H1 (cell line): Measurements from ENCODE around the gene GNG12. TPM values are rescaled to one million over a fixed set of nuclear protein-coding genes. Genes with fewer than 3 reads are reported as not detected.

Experiments used
- ASH2L ChIP-seq: fragments of 200-600, 300-600 bp; sonication (generic); IDR thresholded peaks from one replicate; pipeline ENCODE4 v1.7.1; 2017; ENCODE audit warnings: low read length
- BRCA1 ChIP-seq: IDR thresholded peaks from 2 replicates; pipeline ENCODE4 v1.6.1; 2012; ENCODE audit warnings: low read depth, low read length, improper control_type of control experiment
- CHD2 ChIP-seq: IDR thresholded peaks from 2 replicates; pipeline ENCODE4 v1.6.1; 2012; ENCODE audit warnings: low read length, improper control_type of control experiment
- NRF1 ChIP-seq: IDR thresholded peaks from 2 replicates; pipeline ENCODE4 v1.6.1; 2011; ENCODE audit warnings: mild to moderate bottlenecking, low read depth, low read length, improper control_type of control experiment
- POU5F1 ChIP-seq: IDR thresholded peaks from 2 replicates; pipeline ENCODE4 v1.6.1; 2011; ENCODE audit warnings: low read depth, mild to moderate bottlenecking, low read length, moderate library complexity
- RNF2 ChIP-seq: fragments of 200-900, 300-1000 bp; sonication (generic); IDR thresholded peaks from 2 replicates; pipeline ENCODE4 v1.7.1; 2016; ENCODE audit warnings: borderline replicate concordance, low read depth, mild to moderate bottlenecking, antibody characterized with exemption, low read length; ENCODE audit not compliant: poor library complexity, severe bottlenecking; ENCODE audit errors: missing control alignments
- SIRT6 ChIP-seq: IDR thresholded peaks from one replicate; pipeline ENCODE4 v1.7.1; 2012; ENCODE audit warnings: low read length, inconsistent platforms
- SIX5 ChIP-seq: IDR thresholded peaks from 2 replicates; pipeline ENCODE4 v1.6.1; 2011; ENCODE audit warnings: mild to moderate bottlenecking, low read depth, low read length
- TAF1 ChIP-seq: IDR thresholded peaks from 2 replicates; pipeline ENCODE4 v1.6.1; 2011; ENCODE audit warnings: mild to moderate bottlenecking, low read depth, low read length
- TAF7 ChIP-seq: optimal IDR thresholded peaks from 2 replicates; pipeline ENCODE3; 2011; ENCODE audit warnings: low read depth, mild to moderate bottlenecking, inconsistent platforms, low read length, moderate library complexity, borderline replicate concordance
- TCF12 ChIP-seq: IDR thresholded peaks from 2 replicates; pipeline ENCODE4 v1.6.1; 2011; ENCODE audit warnings: low read depth, mild to moderate bottlenecking, low read length
- polyA plus RNA-seq, 7 experiments: library from polyadenylated mRNA; depleted of rRNA in 3 of 7; stranded (reverse) in 5 of 7; unstranded in 2 of 7; fragments of >200 nt in 5 of 7; fragments of 200-250 nt in 2 of 7; gene quantifications; 1 replicate in 5 of 7; 2 replicates in 1 of 7; 4 replicates in 1 of 7; pipeline versions ENCODE4 v1.2.1 to v1.2.3, GENCODE V29; 2011 to 2013; ENCODE audit warnings: missing spikeins in 2 of 7, mixed read lengths in 2 of 7
- total RNA-seq: library from RNA; stranded (reverse); fragmentation: NEBNext Ultra II Directional; extraction: Animal tissue kit (Norgen Biotek cat#: 25700); gene quantifications from 2 replicates; pipeline ENCODE4 v1.2.1, GENCODE V29; 2021
- TF ChIP-seq, protein P1 (sequence below): fragments of 300-600 bp; sonication (generic); IDR thresholded peaks from 2 replicates; pipeline ENCODE4 v1.7.1; 2012; ENCODE audit warnings: low read length, moderate library complexity, mild to moderate bottlenecking, inconsistent platforms; ENCODE audit not compliant: insufficient replicate concordance

Gene GNG12
- total and polyA plus RNA-seq, 2 of the 8 experiments (the other 6 are each of a cell fraction or from before 2014, with no cell fraction given), result 11.4 to 35.8 TPM

DNA sequence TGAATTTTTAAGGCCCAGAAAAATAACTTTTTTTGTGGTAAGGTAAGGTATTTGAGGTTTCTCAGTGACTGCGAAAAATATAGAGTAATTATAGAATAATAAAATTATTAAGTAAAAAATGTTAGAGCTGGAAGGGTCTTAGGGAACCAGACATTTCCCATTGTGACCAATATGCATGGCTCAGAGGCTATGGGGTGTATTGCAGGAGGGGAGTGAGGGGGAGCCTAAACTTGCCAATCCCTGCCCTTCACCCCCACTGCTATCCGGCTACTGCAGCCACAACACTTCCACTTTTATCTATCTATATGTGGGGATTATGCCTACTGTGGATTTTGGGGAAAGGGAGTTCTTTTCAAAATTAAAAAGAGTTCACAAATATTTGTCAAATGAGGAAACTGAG is 155.9 kb downstream of the GNG12 start (continued):
- TF ChIP-seq, protein P1, sequence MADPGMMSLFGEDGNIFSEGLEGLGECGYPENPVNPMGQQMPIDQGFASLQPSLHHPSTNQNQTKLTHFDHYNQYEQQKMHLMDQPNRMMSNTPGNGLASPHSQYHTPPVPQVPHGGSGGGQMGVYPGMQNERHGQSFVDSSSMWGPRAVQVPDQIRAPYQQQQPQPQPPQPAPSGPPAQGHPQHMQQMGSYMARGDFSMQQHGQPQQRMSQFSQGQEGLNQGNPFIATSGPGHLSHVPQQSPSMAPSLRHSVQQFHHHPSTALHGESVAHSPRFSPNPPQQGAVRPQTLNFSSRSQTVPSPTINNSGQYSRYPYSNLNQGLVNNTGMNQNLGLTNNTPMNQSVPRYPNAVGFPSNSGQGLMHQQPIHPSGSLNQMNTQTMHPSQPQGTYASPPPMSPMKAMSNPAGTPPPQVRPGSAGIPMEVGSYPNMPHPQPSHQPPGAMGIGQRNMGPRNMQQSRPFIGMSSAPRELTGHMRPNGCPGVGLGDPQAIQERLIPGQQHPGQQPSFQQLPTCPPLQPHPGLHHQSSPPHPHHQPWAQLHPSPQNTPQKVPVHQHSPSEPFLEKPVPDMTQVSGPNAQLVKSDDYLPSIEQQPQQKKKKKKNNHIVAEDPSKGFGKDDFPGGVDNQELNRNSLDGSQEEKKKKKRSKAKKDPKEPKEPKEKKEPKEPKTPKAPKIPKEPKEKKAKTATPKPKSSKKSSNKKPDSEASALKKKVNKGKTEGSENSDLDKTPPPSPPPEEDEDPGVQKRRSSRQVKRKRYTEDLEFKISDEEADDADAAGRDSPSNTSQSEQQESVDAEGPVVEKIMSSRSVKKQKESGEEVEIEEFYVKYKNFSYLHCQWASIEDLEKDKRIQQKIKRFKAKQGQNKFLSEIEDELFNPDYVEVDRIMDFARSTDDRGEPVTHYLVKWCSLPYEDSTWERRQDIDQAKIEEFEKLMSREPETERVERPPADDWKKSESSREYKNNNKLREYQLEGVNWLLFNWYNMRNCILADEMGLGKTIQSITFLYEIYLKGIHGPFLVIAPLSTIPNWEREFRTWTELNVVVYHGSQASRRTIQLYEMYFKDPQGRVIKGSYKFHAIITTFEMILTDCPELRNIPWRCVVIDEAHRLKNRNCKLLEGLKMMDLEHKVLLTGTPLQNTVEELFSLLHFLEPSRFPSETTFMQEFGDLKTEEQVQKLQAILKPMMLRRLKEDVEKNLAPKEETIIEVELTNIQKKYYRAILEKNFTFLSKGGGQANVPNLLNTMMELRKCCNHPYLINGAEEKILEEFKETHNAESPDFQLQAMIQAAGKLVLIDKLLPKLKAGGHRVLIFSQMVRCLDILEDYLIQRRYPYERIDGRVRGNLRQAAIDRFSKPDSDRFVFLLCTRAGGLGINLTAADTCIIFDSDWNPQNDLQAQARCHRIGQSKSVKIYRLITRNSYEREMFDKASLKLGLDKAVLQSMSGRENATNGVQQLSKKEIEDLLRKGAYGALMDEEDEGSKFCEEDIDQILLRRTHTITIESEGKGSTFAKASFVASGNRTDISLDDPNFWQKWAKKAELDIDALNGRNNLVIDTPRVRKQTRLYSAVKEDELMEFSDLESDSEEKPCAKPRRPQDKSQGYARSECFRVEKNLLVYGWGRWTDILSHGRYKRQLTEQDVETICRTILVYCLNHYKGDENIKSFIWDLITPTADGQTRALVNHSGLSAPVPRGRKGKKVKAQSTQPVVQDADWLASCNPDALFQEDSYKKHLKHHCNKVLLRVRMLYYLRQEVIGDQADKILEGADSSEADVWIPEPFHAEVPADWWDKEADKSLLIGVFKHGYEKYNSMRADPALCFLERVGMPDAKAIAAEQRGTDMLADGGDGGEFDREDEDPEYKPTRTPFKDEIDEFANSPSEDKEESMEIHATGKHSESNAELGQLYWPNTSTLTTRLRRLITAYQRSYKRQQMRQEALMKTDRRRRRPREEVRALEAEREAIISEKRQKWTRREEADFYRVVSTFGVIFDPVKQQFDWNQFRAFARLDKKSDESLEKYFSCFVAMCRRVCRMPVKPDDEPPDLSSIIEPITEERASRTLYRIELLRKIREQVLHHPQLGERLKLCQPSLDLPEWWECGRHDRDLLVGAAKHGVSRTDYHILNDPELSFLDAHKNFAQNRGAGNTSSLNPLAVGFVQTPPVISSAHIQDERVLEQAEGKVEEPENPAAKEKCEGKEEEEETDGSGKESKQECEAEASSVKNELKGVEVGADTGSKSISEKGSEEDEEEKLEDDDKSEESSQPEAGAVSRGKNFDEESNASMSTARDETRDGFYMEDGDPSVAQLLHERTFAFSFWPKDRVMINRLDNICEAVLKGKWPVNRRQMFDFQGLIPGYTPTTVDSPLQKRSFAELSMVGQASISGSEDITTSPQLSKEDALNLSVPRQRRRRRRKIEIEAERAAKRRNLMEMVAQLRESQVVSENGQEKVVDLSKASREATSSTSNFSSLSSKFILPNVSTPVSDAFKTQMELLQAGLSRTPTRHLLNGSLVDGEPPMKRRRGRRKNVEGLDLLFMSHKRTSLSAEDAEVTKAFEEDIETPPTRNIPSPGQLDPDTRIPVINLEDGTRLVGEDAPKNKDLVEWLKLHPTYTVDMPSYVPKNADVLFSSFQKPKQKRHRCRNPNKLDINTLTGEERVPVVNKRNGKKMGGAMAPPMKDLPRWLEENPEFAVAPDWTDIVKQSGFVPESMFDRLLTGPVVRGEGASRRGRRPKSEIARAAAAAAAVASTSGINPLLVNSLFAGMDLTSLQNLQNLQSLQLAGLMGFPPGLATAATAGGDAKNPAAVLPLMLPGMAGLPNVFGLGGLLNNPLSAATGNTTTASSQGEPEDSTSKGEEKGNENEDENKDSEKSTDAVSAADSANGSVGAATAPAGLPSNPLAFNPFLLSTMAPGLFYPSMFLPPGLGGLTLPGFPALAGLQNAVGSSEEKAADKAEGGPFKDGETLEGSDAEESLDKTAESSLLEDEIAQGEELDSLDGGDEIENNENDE, result no peak
- no peak for TF ChIP-seq RNF2
- TF ChIP-seq TAF1, result no peak
- TF ChIP-seq NRF1, result no peak
- TF ChIP-seq SIRT6, result no peak
- no peak for TF ChIP-seq POU5F1
- no peak for TF ChIP-seq TAF7
- TF ChIP-seq TCF12, result no peak
- no peak for TF ChIP-seq SIX5
- no peak for TF ChIP-seq ASH2L
- TF ChIP-seq CHD2, result no peak
- TF ChIP-seq BRCA1, result no peak
- TF ChIP-seq, all 59 proteins: peak for 0
